Hepatocyte (in vitro differentiated cells): ENCODE results near the gene GASK1A. TPM values are rescaled to one million over a fixed set of nuclear protein-coding genes. Genes with fewer than 3 reads are reported as not detected.

Experiments
- DNase-seq: peaks from one replicate; pipeline ENCODE4 v3.0.0-alpha.2; 2016; ENCODE audit warnings: low spot score
- H2AFZ ChIP-seq: fragments of 200-600 bp; sonication (generic); 2 replicates; pipeline ENCODE4 v1.6.0; 2016; ENCODE audit warnings: antibody characterized with exemption, mild to moderate bottlenecking
- H3K27ac ChIP-seq: fragments of 200-600 bp; sonication (generic); 2 replicates; pipeline ENCODE4 v1.5.1; 2016; ENCODE audit warnings: mild to moderate bottlenecking
- H3K27me3 ChIP-seq: fragments of 200-600 bp; sonication (generic); 2 replicates; pipeline ENCODE4 v1.6.1; 2016
- H3K36me3 ChIP-seq: fragments of 200-600 bp; sonication (generic); replicated peaks from 2 replicates; pipeline ENCODE4 v1.5.1; 2016; ENCODE audit warnings: low read depth; ENCODE audit not compliant: insufficient read depth
- H3K4me1 ChIP-seq: fragments of 200-600 bp; sonication (generic); 2 replicates; pipeline ENCODE4 v1.5.1; 2016; ENCODE audit warnings: mild to moderate bottlenecking, moderate library complexity; ENCODE audit not compliant: insufficient read depth
- H3K4me2 ChIP-seq: fragments of 200-600 bp; sonication (generic); 2 replicates; pipeline ENCODE4 v1.6.0; 2016
- H3K4me3 ChIP-seq: fragments of 200-600 bp; sonication (generic); 2 replicates; pipeline ENCODE4 v1.5.1; 2016; ENCODE audit warnings: mild to moderate bottlenecking
- H3K79me2 ChIP-seq: fragments of 200-600 bp; sonication (generic); 2 replicates; pipeline ENCODE4 v1.6.0; 2017; ENCODE audit warnings: mild to moderate bottlenecking
- H3K9me2 ChIP-seq: fragments of 200-600 bp; sonication (generic); replicated peaks from 2 replicates; pipeline ENCODE4 v1.6.0; 2017; ENCODE audit warnings: mild to moderate bottlenecking; ENCODE audit not compliant: insufficient read depth
- H3K9me3 ChIP-seq: fragments of 200-600 bp; sonication (generic); 2 replicates; pipeline ENCODE4 v1.5.1; 2016; ENCODE audit warnings: low read depth, mild to moderate bottlenecking
- H4K20me1 ChIP-seq: fragments of 200-600 bp; sonication (generic); 2 replicates; pipeline ENCODE4 v1.6.0; 2016; ENCODE audit warnings: mild to moderate bottlenecking; ENCODE audit not compliant: insufficient read depth, poor library complexity, severe bottlenecking
- EZH2 ChIP-seq: fragments of 200-600 bp; sonication (generic); IDR thresholded peaks from 2 replicates; pipeline ENCODE4 v1.6.1; 2016; ENCODE audit warnings: antibody characterized with exemption, mild to moderate bottlenecking, borderline replicate concordance
- EZH2phosphoT487 ChIP-seq: fragments of 200-600 bp; sonication (generic); IDR thresholded peaks from one replicate; pipeline ENCODE4 v1.6.1; 2018; ENCODE audit warnings: antibody characterized with exemption, mild to moderate bottlenecking, low read depth, moderate library complexity; ENCODE audit not compliant: unreplicated experiment, severe bottlenecking
- WGBS: methylation state at CpG from one replicate; pipeline ENCODE4 v1.1.6; 2016; ENCODE audit warnings: low lambda C conversion rate; ENCODE audit errors: missing lambda C conversion rate; 5-methylcytosine and 5-hydroxymethylcytosine counted together
- polyA plus RNA-seq: library from polyadenylated mRNA; unstranded; fragments of >200 nt; fragmentation: Nextera tagmentation; extraction: Ambion mirVana; gene quantifications from 2 replicates; pipeline ENCODE4 v1.2.1, GENCODE V29; 2016
- total RNA-seq: library from RNA; depleted of rRNA; stranded (reverse); fragments of >200 nt; gene quantifications from 2 replicates; pipeline ENCODE4 v1.2.3, GENCODE V29; 2014
- TF ChIP-seq, protein P1 (sequence below): fragments of 200-600 bp; sonication (generic); IDR thresholded peaks from 2 replicates; pipeline ENCODE4 v1.5.1; 2016; ENCODE audit warnings: antibody characterized with exemption, mild to moderate bottlenecking; ENCODE audit not compliant: poor library complexity

GASK1A gene
- total and polyA plus RNA-seq, 2 experiments from 2014 or later = 1.1 to 2.1 TPM

DNA sequence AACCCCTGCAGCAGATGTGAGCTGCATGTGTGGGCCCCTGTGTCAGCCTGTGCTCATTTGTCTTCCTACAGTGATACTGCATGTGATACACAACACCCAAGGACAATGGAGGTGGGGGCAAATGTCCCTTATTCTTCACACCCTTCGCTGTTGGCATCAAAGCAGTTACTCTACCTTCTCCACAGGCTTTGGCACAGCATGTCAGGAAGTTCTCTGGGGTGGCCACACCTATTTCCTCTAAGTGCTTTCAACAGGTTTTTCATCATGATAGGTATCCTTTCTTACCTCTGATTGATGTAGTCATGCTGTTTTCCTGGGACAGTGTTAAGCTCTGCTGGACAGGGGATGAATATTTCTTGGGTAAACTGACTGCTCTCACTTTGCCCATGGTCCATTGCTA, 43.6 kb upstream of the GASK1A start:
- H3K9me2 ChIP-seq = no peaks in the 10 kb centered on the region
- H3K9me3 ChIP-seq = no peaks in the 10 kb centered on the region
- no peak overlapping the region for H2AFZ ChIP-seq
- H3K27me3 ChIP-seq = no peaks in the 10 kb centered on the region
- no peaks in the 10 kb centered on the region for H3K4me1 ChIP-seq
- H3K36me3 ChIP-seq = no peaks in the 10 kb centered on the region
- no peak overlapping the region for H3K4me3 ChIP-seq
- no peaks in the 10 kb centered on the region for H4K20me1 ChIP-seq
- 81% methylated on average over 1 of the region's 1 CpG for WGBS
- no peak for DNase-seq
- no peak overlapping the region for H3K27ac ChIP-seq
- no peaks in the 10 kb centered on the region for H3K79me2 ChIP-seq
- H3K4me2 ChIP-seq = no peak overlapping the region
- TF ChIP-seq EZH2phosphoT487 (no peak), EZH2 (no peak)
- TF ChIP-seq, protein P1, sequence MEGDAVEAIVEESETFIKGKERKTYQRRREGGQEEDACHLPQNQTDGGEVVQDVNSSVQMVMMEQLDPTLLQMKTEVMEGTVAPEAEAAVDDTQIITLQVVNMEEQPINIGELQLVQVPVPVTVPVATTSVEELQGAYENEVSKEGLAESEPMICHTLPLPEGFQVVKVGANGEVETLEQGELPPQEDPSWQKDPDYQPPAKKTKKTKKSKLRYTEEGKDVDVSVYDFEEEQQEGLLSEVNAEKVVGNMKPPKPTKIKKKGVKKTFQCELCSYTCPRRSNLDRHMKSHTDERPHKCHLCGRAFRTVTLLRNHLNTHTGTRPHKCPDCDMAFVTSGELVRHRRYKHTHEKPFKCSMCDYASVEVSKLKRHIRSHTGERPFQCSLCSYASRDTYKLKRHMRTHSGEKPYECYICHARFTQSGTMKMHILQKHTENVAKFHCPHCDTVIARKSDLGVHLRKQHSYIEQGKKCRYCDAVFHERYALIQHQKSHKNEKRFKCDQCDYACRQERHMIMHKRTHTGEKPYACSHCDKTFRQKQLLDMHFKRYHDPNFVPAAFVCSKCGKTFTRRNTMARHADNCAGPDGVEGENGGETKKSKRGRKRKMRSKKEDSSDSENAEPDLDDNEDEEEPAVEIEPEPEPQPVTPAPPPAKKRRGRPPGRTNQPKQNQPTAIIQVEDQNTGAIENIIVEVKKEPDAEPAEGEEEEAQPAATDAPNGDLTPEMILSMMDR = no peak

DNA sequence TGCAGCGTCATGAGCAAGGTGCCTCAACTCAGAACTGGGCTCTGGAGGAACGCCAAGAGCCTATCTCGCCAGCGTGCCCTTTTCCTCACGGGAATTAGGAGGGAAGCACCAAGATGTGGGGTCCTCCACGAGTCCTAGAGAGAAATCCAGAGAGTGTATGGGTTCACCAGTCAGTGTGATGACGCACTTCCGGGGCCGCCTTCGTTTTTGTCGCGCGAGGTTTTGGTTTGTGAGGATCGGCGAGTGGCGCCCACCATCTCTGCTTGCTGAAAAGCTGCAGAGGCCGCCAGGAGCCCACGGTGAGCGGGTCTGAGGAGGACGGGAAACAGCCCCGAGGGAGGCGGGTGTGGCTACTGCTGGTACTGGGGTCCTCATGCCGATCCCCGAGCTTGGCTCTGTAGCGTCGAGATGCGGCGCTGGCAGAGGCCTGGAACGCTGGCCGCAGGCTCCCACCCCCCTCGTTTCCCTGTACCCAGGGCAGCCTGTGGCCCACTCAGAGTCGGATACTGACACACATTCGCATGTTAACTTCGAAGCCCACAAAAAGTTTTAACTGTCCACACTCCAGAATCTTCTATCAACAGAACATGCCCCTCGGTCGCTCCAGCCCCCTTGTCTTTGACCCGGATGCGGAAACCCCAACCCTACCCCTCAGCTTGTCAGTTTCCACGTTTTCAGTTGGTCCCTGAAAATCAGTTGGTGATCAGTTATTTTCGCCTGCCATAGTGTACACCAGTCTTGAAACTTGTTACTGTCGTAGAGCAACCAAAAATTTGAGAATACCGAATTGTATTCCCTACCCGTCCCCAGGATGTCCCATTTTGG, 42.7 kb upstream of the GASK1A start:
- Histone ChIP-seq H3K36me3 (no peaks in the 10 kb centered on the region), H3K4me1 (no peaks in the 10 kb centered on the region), H3K79me2 (no peaks in the 10 kb centered on the region), H3K9me2 (no peaks in the 10 kb centered on the region), H3K9me3 (no peaks in the 10 kb centered on the region), H3K27me3 (no peaks in the 10 kb centered on the region), H2AFZ (no peak overlapping the region), H3K4me2 (no peak overlapping the region), H3K4me3 (no peak overlapping the region), H4K20me1 (no peaks in the 10 kb centered on the region), H3K27ac (no peak overlapping the region)
- TF ChIP-seq EZH2 = no peak
- no peak for TF ChIP-seq EZH2phosphoT487
- TF ChIP-seq, protein P1 = no peak
- no peak for DNase-seq
- WGBS = 94% methylated on average over 42 of the region's 43 CpGs

GRCh38 chr3:42937334-42937733, 41.8 kb upstream of the GASK1A start:
- no peak overlapping the region for H3K4me3 ChIP-seq
- no peak overlapping the region for H2AFZ ChIP-seq
- H3K9me3 ChIP-seq = no peaks in the 10 kb centered on the region
- no peak for DNase-seq
- no peaks in the 10 kb centered on the region for H4K20me1 ChIP-seq
- no peaks in the 10 kb centered on the region for H3K9me2 ChIP-seq
- no peaks in the 10 kb centered on the region for H3K36me3 ChIP-seq
- no peaks in the 10 kb centered on the region for H3K4me1 ChIP-seq
- TF ChIP-seq, protein P1 = no peak
- TF ChIP-seq EZH2phosphoT487 (no peak), EZH2 (no peak)
- 78% methylated on average over 3 of the region's 3 CpGs for WGBS
- H3K4me2 ChIP-seq = no peak overlapping the region
- H3K27me3 ChIP-seq = no peaks in the 10 kb centered on the region
- no peaks in the 10 kb centered on the region for H3K79me2 ChIP-seq
- no peak overlapping the region for H3K27ac ChIP-seq
